HepG2 (cell line): ENCODE results near the gene C2CD3. TPM values are rescaled to one million over a fixed set of nuclear protein-coding genes. Genes with fewer than 3 reads are reported as not detected.

Experiments
- ATAC-seq: fragments of 200-7000 bp; cut with Tn5 transposase; 3 replicates; pipeline ENCODE4 v1.9.1; 2020; ENCODE audit warnings: mild to moderate bottlenecking, moderate library complexity
- BruUV-seq: library from RNA; stranded (reverse); fragments of 400-500 nt; replicated peaks from 2 replicates; lab custom pipeline; 2021; lab: Mats Ljungman, UMichigan
- CTCF ChIA-PET: fragments of 300-600 bp; formaldehyde crosslinking; extraction: SDS; loops from one replicate; lab custom pipeline; 2021; ENCODE audit warnings: low total read pairs, inconsistent platforms, low intra/inter-chr PET ratio; lab: Yijun Ruan, JAX
- POLR2A ChIA-PET: fragments of 350-600 bp; sonication (Branson Sonifier 250); formaldehyde crosslinking; loops from one replicate; lab custom pipeline; 2020; ENCODE audit warnings: antibody characterized with exemption, inconsistent platforms; lab: Yijun Ruan, JAX
- DNase-seq: peaks from one replicate; pipeline ENCODE4 v3.0.0-alpha.2; 2015; ENCODE audit warnings: low spot score
- FAIRE-seq: peaks from 3 replicates; lab custom pipeline; 2011; peaks lifted over from hg19 to GRCh38; lab: Jason Lieb, UNC
- H2AFZ ChIP-seq: one replicate; pipeline ENCODE4 v1.6.1; 2011; ENCODE audit warnings: low read length, inconsistent platforms
- H3K27ac ChIP-seq: fragments of 300-600 bp; 3 replicates; pipeline ENCODE4 v1.8.0; 2011; ENCODE audit warnings: mixed run types, mild to moderate bottlenecking, mixed read lengths, low read length, inconsistent platforms; ENCODE audit not compliant: insufficient read depth; ENCODE audit errors: extremely low read length
- H3K27me3 ChIP-seq, 2 experiments: fragments of 200-600 bp in 1 of 2; 2 replicates in 1 of 2; 3 replicates in 1 of 2; pipeline versions ENCODE4 v1.6.0 to v1.8.0; 2011; ENCODE audit warnings: low read length in 2 of 2, mild to moderate bottlenecking in 2 of 2, moderate library complexity in 2 of 2, inconsistent platforms in 1 of 2; ENCODE audit not compliant: insufficient read depth in 2 of 2, control insufficient read depth in 1 of 2
- H3K36me3 ChIP-seq, 2 experiments: fragments of 200-600 bp in 1 of 2; replicated peaks in 1 of 2; 2 replicates in 1 of 2; 3 replicates in 1 of 2; pipeline versions ENCODE4 v1.5.1 to v1.8.0; 2011; ENCODE audit warnings: low read length in 2 of 2, inconsistent platforms in 1 of 2; ENCODE audit not compliant: insufficient read depth in 2 of 2, control insufficient read depth in 1 of 2
- H3K4me1 ChIP-seq: 2 replicates; pipeline ENCODE4 v1.5.1; 2012; ENCODE audit warnings: low read length, inconsistent platforms; ENCODE audit not compliant: insufficient read depth
- H3K4me2 ChIP-seq: 2 replicates; pipeline ENCODE4 v1.6.0; 2011; ENCODE audit warnings: low read depth, low read length, inconsistent platforms
- H3K4me3 ChIP-seq, 3 experiments: fragments of 200-600 bp in 1 of 3; sonication (generic), shearing (Covaris generic) in 1 of 3; replicated peaks in 1 of 3; 2 replicates each; pipeline ENCODE4 v1.5.1; 2011 to 2016; ENCODE audit warnings: low read length in 3 of 3, inconsistent platforms in 2 of 3, low read depth in 2 of 3, mild to moderate bottlenecking in 2 of 3, control low read depth in 1 of 3, mixed read lengths in 1 of 3; ENCODE audit not compliant: insufficient read depth in 1 of 3
- H3K79me2 ChIP-seq: one replicate; pipeline ENCODE4 v1.6.1; 2011; ENCODE audit warnings: low read length, inconsistent platforms; ENCODE audit not compliant: insufficient read depth
- H3K9ac ChIP-seq: 2 replicates; pipeline ENCODE4 v1.6.0; 2011; ENCODE audit warnings: mild to moderate bottlenecking, low read depth, low read length, inconsistent platforms; ENCODE audit not compliant: insufficient read depth
- H3K9me3 ChIP-seq: 2 replicates; pipeline ENCODE4 v1.5.1; 2012; ENCODE audit warnings: mild to moderate bottlenecking, low read length
- H4K20me1 ChIP-seq: 2 replicates; pipeline ENCODE4 v1.6.0; 2011; ENCODE audit warnings: inconsistent platforms, mild to moderate bottlenecking, low read length, moderate library complexity; ENCODE audit not compliant: insufficient read depth
- AHR ChIP-seq: IDR thresholded peaks from 2 replicates; pipeline ENCODE4 v1.6.1; 2018; ENCODE audit warnings: missing genetic modification reagents, missing compliant biosample characterization
- HMG20B ChIP-seq: conservative IDR thresholded peaks from 2 replicates; pipeline ENCODE4 v1.6.1; 2016; ENCODE audit warnings: missing genetic modification reagents, missing compliant biosample characterization
- MTA3 ChIP-seq: sonication (generic); formaldehyde crosslinking; IDR thresholded peaks from 2 replicates; pipeline ENCODE4 v1.4.0; 2020; ENCODE audit warnings: missing genetic modification reagents
- POLR2AphosphoS2 ChIP-seq: IDR thresholded peaks from 2 replicates; pipeline ENCODE4 v1.6.1; 2011; ENCODE audit warnings: low read depth, low read length, improper control_type of control experiment
- ZBTB21 ChIP-seq: sonication (generic); formaldehyde crosslinking; IDR thresholded peaks from 2 replicates; pipeline ENCODE4 v1.4.0; 2020; ENCODE audit warnings: missing genetic modification reagents
- ZNF207 ChIP-seq: fragments of 450-650 bp; IDR thresholded peaks from 2 replicates; pipeline ENCODE4 v1.6.1; 2016; ENCODE audit warnings: antibody characterized with exemption, borderline replicate concordance
- ZNF33A ChIP-seq: sonication (generic); formaldehyde crosslinking; IDR thresholded peaks from 2 replicates; pipeline ENCODE4 v1.5.1; 2020; ENCODE audit warnings: missing genetic modification reagents, mild to moderate bottlenecking, moderate library complexity, borderline replicate concordance
- ZNF567 ChIP-seq: sonication (generic); formaldehyde crosslinking; IDR thresholded peaks from 2 replicates; pipeline ENCODE4 v1.8.1; 2023; ENCODE audit warnings: mild to moderate bottlenecking, missing genetic modification reagents, borderline replicate concordance
- ZNF572 ChIP-seq: sonication (generic); formaldehyde crosslinking; IDR thresholded peaks from 2 replicates; pipeline ENCODE4 v1.5.1; 2020; ENCODE audit warnings: mild to moderate bottlenecking, missing genetic modification reagents
- ZNF761 ChIP-seq: sonication (generic); formaldehyde crosslinking; conservative IDR thresholded peaks from 2 replicates; pipeline ENCODE4 v1.4.0; 2020; ENCODE audit warnings: mild to moderate bottlenecking, missing genetic modification reagents
- ZSCAN12 ChIP-seq: sonication (generic); formaldehyde crosslinking; IDR thresholded peaks from 2 replicates; pipeline ENCODE4 v1.9.0; 2021; ENCODE audit warnings: mild to moderate bottlenecking, missing genetic modification reagents
- WGBS: methylation state at CpG from one replicate; pipeline ENCODE4 v1.1.6; 2017; ENCODE audit warnings: low lambda C conversion rate; 5-methylcytosine and 5-hydroxymethylcytosine counted together
- in situ Hi-C: cut with HindIII; loops from 2 replicates; pipeline ENCODE4 v1.10.0; 2017; ENCODE audit warnings: low pct_unique_long_range_greater_than_20kb; ENCODE audit not compliant: extremely low pct_ligation_motif_present
- intact Hi-C: fragments of 100-400 bp; cut with micrococcal nuclease; formaldehyde crosslinking; loops from one replicate; pipeline ENCODE4 v1.10.0; 2022; ENCODE audit not compliant: unreplicated experiment
- polyA plus RNA-seq, 8 experiments: library from polyadenylated mRNA; depleted of rRNA in 3 of 8; stranded (reverse) in 7 of 8; unstranded in 1 of 8; fragments of >200 nt; fragmentation: Illumina TruSeq in 4 of 8; extraction: Trizol in 4 of 8; gene quantifications; 2 replicates each; pipeline versions ENCODE4 v1.2.1 to v1.2.3, GENCODE V29; 2011 to 2016; ENCODE audit warnings: low read depth in 4 of 8, missing spikeins in 1 of 8, mixed read lengths in 1 of 8; ENCODE audit not compliant: insufficient read depth in 1 of 8
- total RNA-seq, 5 experiments: library from RNA; depleted of rRNA; stranded (reverse); fragments of >200 nt; fragmentation: Illumina TruSeq; extraction: Trizol; gene quantifications; 2 replicates each; pipeline ENCODE4 v1.2.3, GENCODE V29; 2016; ENCODE audit warnings: low read depth in 1 of 5
- TF ChIP-seq, protein P1 (sequence below): sonication (generic); formaldehyde crosslinking; IDR thresholded peaks from 2 replicates; pipeline ENCODE4 v1.4.0; 2020; ENCODE audit warnings: missing genetic modification reagents

Gene C2CD3
- total and polyA plus RNA-seq, 2 of the 13 experiments (the other 11 are each of a cell fraction or from before 2014, with no cell fraction given), result 5.5 to 6.4 TPM

GRCh38 chr11:74048993-74049392 lies 121.8 kb downstream of the C2CD3 start:
- Histone ChIP-seq H3K4me3 (no peak overlapping the region), H2AFZ (no peak overlapping the region), H3K27me3 (no peaks in the 10 kb centered on the region), H3K9ac (no peak overlapping the region), H3K27ac (no peak overlapping the region), H3K9me3 (no peaks in the 10 kb centered on the region), H3K79me2 (no peaks in the 10 kb centered on the region), H3K36me3 (peaks cover 0 to 8% of the 10 kb centered on the region in 2 experiments; a peak in 1 of 5 replicates), H3K4me1 (no peaks in the 10 kb centered on the region), H4K20me1 (no peaks in the 10 kb centered on the region), H3K4me2 (no peak overlapping the region)
- intact Hi-C loops (no loop called here), in situ Hi-C loops (no loop called here)
- TF ChIP-seq ZNF567, result no peak
- no peak for TF ChIP-seq ZSCAN12 (CRISPR knock-in tag)
- TF ChIP-seq MTA3 (CRISPR knock-in tag), result no peak
- no peak for TF ChIP-seq HMG20B (CRISPR knock-in tag)
- no peak for TF ChIP-seq ZNF33A
- TF ChIP-seq AHR, result no peak
- TF ChIP-seq POLR2AphosphoS2, result no peak
- TF ChIP-seq, protein P1, sequence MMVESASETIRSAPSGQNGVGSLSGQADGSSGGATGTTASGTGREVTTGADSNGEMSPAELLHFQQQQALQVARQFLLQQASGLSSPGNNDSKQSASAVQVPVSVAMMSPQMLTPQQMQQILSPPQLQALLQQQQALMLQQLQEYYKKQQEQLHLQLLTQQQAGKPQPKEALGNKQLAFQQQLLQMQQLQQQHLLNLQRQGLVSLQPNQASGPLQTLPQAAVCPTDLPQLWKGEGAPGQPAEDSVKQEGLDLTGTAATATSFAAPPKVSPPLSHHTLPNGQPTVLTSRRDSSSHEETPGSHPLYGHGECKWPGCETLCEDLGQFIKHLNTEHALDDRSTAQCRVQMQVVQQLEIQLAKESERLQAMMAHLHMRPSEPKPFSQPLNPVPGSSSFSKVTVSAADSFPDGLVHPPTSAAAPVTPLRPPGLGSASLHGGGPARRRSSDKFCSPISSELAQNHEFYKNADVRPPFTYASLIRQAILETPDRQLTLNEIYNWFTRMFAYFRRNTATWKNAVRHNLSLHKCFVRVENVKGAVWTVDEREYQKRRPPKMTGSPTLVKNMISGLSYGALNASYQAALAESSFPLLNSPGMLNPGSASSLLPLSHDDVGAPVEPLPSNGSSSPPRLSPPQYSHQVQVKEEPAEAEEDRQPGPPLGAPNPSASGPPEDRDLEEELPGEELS (CRISPR knock-in tag), result no peak
- no peak for TF ChIP-seq ZNF572 (CRISPR knock-in tag)
- no peak for TF ChIP-seq ZNF207
- TF ChIP-seq ZBTB21 (CRISPR knock-in tag), result no peak
- TF ChIP-seq ZNF761 (CRISPR knock-in tag), result no peak
- WGBS, result 100% methylated on average over 5 of the region's 5 CpGs
- ChIA-PET CTCF (no interaction called here), POLR2A (no interaction called here)
- DNase-seq, result no peak
- BruUV-seq, result no TSS peak
- ATAC-seq, result no peak
- FAIRE-seq, result no peak
